HG02759 (cell line): ENCODE data around the gene MKNK1.

ENCODE experiments used
- ATAC-seq: cut with Tn5 transposase; IDR thresholded peaks from one replicate; pipeline ENCODE4 v1.9.1; 2021; ENCODE audit warnings: mild to moderate bottlenecking, moderate library complexity; ENCODE audit not compliant: unreplicated experiment

Gene MKNK1

DNA sequence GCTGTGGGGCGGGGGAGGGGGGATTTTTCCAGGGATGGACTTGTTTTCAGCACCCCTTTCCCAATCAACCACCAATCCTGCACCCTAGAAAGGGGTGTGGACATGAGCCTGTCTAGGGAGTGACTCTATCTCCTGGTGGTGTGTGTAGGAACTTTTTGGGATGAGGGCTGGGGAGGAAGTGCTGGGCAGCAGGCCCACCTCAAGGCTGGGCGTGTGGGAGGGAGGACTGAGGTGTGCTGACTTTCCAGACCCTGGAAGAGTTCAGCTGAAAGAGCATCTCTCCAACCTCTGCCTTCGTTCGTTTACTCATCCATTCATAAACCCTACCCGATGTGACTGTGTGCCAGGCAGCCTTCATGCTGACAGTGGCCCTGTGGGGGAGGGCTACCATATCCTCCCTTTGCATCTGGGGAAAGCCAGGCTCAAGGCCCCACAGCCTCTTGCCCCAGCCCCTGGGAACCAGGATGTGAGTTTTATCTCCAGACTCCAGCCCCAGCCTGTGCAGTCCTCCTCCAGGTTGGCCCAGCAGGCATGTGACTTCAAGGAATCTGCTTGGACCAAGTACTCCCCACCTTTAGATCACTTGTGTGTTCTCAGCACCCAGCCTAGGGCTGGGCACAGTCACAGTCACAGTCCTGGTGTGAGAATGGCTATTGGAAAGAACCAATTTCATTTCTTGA is 59.4 kb downstream of the MKNK1 start:
- no peak for ATAC-seq

DNA sequence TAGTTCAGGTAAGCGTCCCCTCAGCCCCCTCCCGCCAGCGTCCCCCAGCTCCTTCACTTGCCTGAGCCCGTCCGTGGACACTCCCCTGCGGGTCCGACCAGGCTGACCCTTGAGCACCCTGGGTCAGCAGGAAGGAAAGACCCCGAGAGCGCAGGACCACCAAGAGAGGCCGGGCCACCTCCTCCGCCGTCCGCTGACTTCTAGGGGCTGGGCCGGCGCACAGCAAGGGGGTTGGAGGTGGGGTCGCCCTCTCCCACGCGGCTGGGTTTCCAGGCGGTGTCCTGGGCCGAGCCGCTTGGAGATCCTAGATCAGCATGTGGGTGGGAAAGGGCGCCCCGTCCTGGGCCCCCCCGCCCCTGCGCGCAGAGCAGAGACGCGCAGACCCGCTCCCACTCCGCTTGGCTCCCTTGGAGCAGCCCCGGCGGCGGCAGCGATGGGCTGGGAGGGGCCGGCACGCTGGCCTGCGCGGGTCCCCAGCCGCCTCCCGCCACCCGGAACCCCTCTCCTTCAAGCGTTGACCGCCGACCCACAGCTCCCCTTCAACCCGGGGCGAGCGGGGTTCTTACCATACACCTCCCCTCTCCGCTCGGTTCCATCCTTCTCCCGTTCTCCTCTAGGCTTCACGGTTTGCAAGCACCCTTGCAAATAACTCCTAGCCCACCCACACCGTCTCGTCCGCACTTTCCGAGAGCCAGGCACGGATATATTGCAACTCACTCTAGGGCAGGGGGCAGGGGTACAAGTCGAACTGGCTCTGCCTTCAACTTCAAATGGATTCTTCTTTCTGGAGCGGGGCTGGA is 60.1 kb downstream of the MKNK1 start:
- no peak for ATAC-seq

- ATAC-seq, result no peak
Observed at GRCh38 chr1:46543382-46543760, 60.7 kb downstream of the MKNK1 start.

- ATAC-seq, result no peak
Observed at GRCh38 chr1:46539972-46540371, 64.1 kb downstream of the MKNK1 start.

DNA sequence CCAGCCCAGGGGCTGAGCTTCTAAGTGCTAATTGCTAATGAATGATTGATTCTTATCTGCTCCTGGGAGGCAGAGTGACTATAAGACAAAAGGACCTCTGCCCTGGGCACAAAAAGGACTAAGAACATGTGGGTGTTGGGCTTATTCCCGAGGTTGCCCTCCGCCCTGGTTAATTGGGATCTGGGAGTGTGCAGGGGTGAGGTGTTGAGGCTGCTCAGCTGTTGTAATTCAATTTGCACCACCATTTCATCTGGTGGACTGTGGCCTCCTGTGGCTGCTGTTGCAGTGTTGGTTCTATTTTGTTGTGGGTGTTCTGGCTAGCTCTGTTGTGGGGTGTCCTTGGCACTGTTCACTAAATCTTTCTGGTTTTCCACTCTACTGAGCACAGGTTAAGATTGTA is 65.9 kb downstream of the MKNK1 start:
- ATAC-seq, result no peak

DNA sequence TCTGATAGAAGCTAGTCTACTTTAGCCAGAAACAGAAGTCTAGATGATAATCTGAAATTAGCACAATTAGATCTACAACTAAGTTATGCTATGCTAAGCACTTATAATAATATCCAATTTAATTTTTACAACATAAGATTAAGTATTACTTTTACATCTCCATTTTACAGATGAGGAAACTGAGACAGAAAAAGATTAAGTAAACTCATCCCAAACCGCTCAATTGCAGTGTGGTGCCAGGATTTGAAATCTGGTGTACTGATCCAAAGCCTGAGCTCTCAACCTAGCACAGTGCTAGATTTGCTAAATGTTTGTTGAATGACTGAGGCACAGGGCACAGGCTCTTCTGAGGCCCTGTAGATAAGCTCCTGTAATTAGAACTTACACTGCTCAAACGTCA is 66.4 kb downstream of the MKNK1 start:
- ATAC-seq, result no peak

- no peak for ATAC-seq
Observed at GRCh38 chr1:46536527-46536926, 67.5 kb downstream of the MKNK1 start.

DNA sequence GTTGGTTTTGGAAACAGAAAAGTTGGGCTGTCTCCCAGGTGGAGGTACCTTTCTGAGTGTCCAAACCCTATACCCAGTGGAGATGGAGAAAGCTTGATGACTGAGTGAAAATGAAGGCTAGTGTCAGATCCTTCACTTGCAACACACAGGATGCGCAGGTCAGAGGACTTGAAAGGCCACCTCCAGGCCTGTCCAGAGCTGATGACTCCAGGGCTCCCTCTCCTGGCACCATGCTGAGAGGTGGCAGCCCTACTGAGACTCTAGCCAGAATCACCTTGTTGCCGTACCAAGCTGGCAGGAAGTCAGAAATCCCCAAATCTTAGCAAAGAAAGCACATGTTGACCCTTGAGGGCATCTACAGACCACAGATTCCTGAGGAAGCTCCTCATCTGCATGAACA is 69.0 kb downstream of the MKNK1 start:
- no peak for ATAC-seq

DNA sequence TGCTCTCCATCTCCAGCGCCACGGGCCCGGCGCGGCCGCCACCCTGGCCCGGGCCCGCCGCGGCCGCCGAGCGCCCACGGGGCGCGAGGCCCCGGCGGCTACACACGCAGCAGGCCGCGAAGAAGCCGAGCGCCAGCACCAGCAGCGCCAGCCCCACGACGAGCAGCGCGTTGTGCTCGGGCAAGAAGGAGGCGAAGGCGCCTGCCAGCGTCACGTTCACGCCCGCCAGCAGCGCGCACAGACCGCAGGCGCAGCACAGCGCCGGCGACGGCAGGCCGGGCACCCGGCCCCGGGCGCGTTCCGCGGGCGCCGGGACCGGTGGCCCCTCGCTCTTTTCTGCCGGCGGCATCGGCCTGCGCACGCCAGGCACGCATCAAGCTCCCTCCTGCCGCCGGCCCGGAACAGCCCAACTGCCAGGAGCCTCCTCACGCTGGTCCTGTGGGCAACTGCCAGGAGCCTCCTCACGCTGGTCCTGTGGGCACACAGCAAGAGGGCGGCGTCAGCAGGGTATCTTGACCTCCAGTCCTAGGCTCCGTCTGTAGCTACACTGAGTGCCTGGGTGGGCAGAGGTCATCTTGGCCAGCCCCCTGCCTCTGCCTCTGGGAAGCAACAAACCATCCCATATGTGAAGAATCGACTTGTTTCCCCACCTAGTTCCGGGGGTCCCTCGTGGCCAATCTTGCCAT is 70.7 kb downstream of the MKNK1 start:
- ATAC-seq, result peak; percentile 50

- ATAC-seq, result peak; percentile 71
Observed at GRCh38 chr1:46532498-46533178, 71.4 kb downstream of the MKNK1 start.

GRCh38 chr1:46532095-46532494 is 72.0 kb downstream of the MKNK1 start:
- ATAC-seq, result no peak

DNA sequence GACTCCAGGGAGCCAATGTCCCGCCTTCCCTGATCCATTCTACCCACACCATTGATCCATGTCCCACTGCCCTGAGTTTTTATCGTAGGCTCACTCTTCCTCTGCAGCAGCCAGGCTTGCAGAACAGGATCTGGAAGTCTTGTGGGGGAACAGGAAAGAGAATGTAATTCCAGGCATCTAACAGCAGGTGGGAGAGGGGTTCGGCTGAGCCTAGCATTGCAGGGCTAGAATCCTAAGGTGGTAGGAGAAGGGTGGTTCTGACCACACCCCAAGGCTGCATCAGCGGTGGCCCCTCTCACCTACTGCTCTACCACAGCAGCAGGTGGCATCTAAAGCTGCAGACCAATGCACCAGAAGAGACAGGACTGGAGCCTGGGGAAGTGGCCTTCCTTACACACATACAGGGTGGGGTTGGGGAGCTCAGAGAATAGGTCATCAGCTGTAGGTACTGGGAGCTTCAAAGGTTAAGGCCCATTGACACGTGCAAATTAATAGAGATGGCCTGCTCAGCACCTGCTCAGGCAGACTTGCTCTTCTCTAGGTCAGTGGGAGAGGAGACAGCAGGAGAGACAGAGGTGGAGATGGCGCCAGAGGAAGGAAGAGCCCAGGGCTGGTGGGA is 73.2 kb downstream of the MKNK1 start:
- no peak for ATAC-seq

GRCh38 chr1:46530311-46530710 is 73.8 kb downstream of the MKNK1 start:
- no peak for ATAC-seq

DNA sequence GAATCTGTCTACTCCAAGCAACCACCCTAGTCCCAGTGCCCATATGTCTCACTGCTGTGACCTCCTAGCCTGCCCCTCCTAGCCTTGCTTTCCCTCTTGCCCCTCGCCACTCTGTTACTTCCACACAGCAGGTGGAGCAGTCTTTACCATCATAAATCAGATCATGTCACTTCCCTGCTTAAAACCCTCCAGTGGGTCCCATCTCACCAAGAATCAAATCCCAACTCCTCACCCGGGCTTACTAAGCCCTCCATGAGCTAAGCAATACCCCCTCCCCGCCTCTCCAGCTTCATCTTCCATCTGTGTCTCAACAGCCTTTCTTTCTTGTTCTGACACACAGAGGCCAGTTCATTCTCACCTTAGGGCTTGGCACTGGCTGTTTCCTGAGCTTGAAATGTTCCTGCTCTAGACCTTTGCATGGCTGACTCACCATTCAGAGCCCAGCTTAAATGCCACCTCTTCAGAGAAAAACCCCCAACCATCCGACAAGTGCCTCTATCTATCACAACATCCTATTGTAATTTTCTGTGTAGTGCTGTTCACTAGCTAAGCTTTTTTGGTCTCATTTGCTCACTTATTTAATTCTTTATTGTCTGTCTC is 74.9 kb downstream of the MKNK1 start:
- ATAC-seq, result no peak

GRCh38 chr1:46528297-46528955 is 75.6 kb downstream of the MKNK1 start:
- ATAC-seq, result no peak

GRCh38 chr1:46527474-46528296 is 76.4 kb downstream of the MKNK1 start:
- ATAC-seq, result no peak

DNA sequence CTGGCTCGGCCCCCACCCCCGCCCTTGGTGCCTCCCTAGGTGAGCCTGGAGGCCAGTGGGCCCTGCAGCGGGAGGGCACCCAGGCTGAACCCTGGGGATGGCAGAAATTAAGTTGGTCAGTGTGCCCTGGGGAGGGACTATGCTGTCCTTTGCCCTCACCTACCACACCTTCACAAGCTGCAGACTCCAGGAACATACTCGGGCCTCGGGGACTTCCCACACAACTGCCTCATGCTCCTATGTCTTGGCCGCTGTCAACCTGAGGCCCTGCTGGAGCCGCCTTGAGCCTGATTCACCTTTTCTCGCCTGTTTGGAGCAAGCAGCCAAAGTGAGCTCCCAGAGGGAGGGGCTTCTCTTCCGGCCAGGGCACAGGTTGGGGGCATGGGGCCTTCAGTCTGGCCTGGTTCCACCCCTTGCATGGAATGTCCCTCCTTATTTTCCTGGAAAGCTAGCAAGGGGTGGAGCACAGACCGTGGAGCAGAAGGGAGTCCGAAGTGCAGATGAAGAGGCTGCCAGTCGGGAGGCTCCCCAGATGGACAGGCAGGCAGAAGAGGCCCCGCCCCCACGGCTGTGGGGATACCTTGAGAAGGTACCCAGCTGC is 77.3 kb downstream of the MKNK1 start:
- ATAC-seq, result no peak

DNA sequence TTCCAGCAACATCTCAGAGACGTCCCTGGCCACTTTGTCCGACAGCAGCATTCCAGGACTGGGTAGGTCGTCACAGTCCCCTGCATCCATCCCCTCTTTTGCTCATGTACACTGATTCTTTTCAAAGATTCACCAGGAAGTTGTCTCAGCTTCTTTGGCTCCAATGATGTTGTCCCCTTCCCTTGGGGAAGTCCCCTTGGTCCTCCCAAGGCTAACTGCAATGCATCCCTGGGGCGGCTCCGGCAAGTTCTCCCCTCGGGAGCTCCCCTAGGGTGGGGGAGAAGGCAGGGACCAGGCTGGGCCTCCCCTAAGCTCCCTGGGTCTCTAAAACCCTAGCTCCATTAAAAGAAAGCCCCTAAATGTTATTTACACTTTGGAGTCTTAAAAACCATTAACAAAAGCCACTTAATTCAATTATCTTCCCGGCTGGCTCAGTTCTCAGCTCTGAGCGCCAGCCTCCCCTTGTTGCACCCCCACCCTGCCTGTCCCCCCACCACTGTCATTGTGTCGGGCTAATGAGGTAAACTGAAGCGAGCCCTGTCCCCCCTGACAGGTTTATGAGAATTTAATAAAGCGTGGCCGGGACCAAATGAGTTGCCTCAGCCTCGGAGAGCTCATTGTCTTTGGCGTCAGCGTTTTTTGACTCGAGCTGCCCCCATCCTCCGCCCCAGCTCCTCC is 77.9 kb downstream of the MKNK1 start:
- no peak for ATAC-seq
